MM.1S (cell line): ENCODE results near the gene PNPLA5.

Experiments
- DNase-seq: peaks from one replicate; pipeline ENCODE4 v3.0.0-alpha.2; 2015
- H2AFZ ChIP-seq: fragments of 300-600 bp; sonication (generic); 2 replicates; pipeline ENCODE4 v1.6.0; 2016; ENCODE audit warnings: antibody characterized with exemption, low read length
- H3F3A ChIP-seq: fragments of 300-600 bp; sonication (generic); 2 replicates; pipeline ENCODE4 v1.6.1; 2016; ENCODE audit warnings: mild to moderate bottlenecking, antibody characterized with exemption, low read length, moderate library complexity, mixed read lengths; ENCODE audit not compliant: insufficient read depth
- H3K27ac ChIP-seq: fragments of 300-600 bp; sonication (generic); 2 replicates; pipeline ENCODE4 v1.5.1; 2016; ENCODE audit warnings: mild to moderate bottlenecking, low read length
- H3K27me3 ChIP-seq: fragments of 300-600 bp; sonication (generic); replicated peaks from 2 replicates; pipeline ENCODE4 v1.6.0; 2016; ENCODE audit warnings: low read length; ENCODE audit not compliant: insufficient read depth
- H3K36me3 ChIP-seq: fragments of 300-600 bp; sonication (generic); replicated peaks from 2 replicates; pipeline ENCODE4 v1.6.1; 2016; ENCODE audit warnings: mild to moderate bottlenecking, low read length, mixed read lengths; ENCODE audit not compliant: insufficient read depth
- H3K4me1 ChIP-seq: fragments of 300-600 bp; sonication (generic); 2 replicates; pipeline ENCODE4 v1.6.1; 2016; ENCODE audit warnings: low read length, mixed read lengths
- H3K4me2 ChIP-seq: fragments of 300-600 bp; sonication (generic); 2 replicates; pipeline ENCODE4 v1.6.0; 2016; ENCODE audit warnings: low read depth, low read length
- H3K4me3 ChIP-seq: fragments of 300-600 bp; sonication (generic); 2 replicates; pipeline ENCODE4 v1.5.1; 2016; ENCODE audit warnings: low read length, mixed read lengths
- H3K79me2 ChIP-seq: fragments of 300-600 bp; sonication (generic); 2 replicates; pipeline ENCODE4 v1.6.1; 2016; ENCODE audit warnings: mixed run types, low read length, mixed read lengths
- H3K9ac ChIP-seq: fragments of 300-600 bp; sonication (generic); 2 replicates; pipeline ENCODE4 v1.6.1; 2016; ENCODE audit warnings: low read length, mixed read lengths
- H3K9me2 ChIP-seq: fragments of 300-600 bp; sonication (generic); replicated peaks from 2 replicates; pipeline ENCODE4 v1.6.1; 2016; ENCODE audit warnings: mild to moderate bottlenecking, low read length, mixed read lengths; ENCODE audit not compliant: insufficient read depth
- H3K9me3 ChIP-seq: fragments of 300-600 bp; sonication (generic); replicated peaks from 2 replicates; pipeline ENCODE4 v1.6.1; 2016; ENCODE audit warnings: mild to moderate bottlenecking, low read length, mixed read lengths; ENCODE audit not compliant: insufficient read depth
- H4K20me1 ChIP-seq: fragments of 300-600 bp; sonication (generic); 2 replicates; pipeline ENCODE4 v1.6.1; 2016; ENCODE audit warnings: mild to moderate bottlenecking, low read length, moderate library complexity, mixed read lengths; ENCODE audit not compliant: insufficient read depth
- EZH2 ChIP-seq: fragments of 300-600 bp; sonication (generic); optimal IDR thresholded peaks from 2 replicates; pipeline ENCODE3; 2017; ENCODE audit warnings: low read depth, mild to moderate bottlenecking, antibody characterized with exemption, low read length, mixed read lengths
- EZH2phosphoT487 ChIP-seq: fragments of 300-600 bp; sonication (generic); IDR thresholded peaks from 2 replicates; pipeline ENCODE4 v1.6.1; 2018; ENCODE audit warnings: antibody characterized with exemption, low read length
- TF ChIP-seq, protein P1 (sequence below): fragments of 300-600 bp; sonication (generic); IDR thresholded peaks from 2 replicates; pipeline ENCODE4 v1.5.1; 2016; ENCODE audit warnings: antibody characterized with exemption, low read length, mixed read lengths

Gene PNPLA5

DNA sequence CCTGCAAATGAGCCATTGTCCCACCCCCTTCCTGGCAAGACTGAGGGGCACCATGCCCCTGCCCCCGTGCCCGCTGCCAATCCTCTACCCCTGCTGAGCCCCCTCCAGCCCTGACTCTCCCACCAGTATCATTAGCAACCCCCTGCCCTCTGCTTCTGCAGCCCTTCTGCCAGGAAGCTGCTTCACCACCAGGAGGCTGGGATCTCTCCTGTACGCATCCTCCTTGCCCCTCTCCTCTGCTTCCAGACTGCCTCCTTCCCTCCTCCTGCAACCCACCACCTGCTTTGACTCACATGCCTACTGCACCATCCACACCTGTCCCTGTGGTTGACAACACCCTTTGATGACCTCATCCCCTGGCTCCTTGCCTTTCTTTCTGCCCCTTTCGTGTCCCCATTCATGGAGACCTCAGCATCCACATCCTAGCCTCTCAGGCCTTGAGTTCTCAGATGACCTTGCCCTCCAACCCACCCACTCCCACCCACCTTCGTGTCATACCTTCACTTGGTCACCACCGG, 18.4 kb upstream of the PNPLA5 start:
- TF ChIP-seq, protein P1, sequence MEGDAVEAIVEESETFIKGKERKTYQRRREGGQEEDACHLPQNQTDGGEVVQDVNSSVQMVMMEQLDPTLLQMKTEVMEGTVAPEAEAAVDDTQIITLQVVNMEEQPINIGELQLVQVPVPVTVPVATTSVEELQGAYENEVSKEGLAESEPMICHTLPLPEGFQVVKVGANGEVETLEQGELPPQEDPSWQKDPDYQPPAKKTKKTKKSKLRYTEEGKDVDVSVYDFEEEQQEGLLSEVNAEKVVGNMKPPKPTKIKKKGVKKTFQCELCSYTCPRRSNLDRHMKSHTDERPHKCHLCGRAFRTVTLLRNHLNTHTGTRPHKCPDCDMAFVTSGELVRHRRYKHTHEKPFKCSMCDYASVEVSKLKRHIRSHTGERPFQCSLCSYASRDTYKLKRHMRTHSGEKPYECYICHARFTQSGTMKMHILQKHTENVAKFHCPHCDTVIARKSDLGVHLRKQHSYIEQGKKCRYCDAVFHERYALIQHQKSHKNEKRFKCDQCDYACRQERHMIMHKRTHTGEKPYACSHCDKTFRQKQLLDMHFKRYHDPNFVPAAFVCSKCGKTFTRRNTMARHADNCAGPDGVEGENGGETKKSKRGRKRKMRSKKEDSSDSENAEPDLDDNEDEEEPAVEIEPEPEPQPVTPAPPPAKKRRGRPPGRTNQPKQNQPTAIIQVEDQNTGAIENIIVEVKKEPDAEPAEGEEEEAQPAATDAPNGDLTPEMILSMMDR, result no peak
- no peak for TF ChIP-seq EZH2
- TF ChIP-seq EZH2phosphoT487, result no peak
- Histone ChIP-seq H3K9me3 (no peaks in the 10 kb centered on the region), H3K36me3 (no peaks in the 10 kb centered on the region), H3K9me2 (no peaks in the 10 kb centered on the region), H3K79me2 (no peaks in the 10 kb centered on the region), H3K27ac (no peak overlapping the region), H3K4me1 (no peaks in the 10 kb centered on the region), H3K27me3 (peaks cover 66% of the 10 kb centered on the region), H3K4me2 (no peak overlapping the region), H4K20me1 (peaks cover 3% of the 10 kb centered on the region; the same call in 1 of the 2 replicates), H3F3A (no peaks in the 10 kb centered on the region), H3K4me3 (no peak overlapping the region), H2AFZ (no peak overlapping the region), H3K9ac (no peak overlapping the region)
- no peak for DNase-seq

GRCh38 chr22:43909708-43910107, 17.9 kb upstream of the PNPLA5 start:
- no peaks in the 10 kb centered on the region for H3K4me1 ChIP-seq
- no peaks in the 10 kb centered on the region for H3K9me2 ChIP-seq
- no peak overlapping the region for H3K27ac ChIP-seq
- no peaks in the 10 kb centered on the region for H3K9me3 ChIP-seq
- TF ChIP-seq, protein P1, result no peak
- TF ChIP-seq EZH2 (no peak), EZH2phosphoT487 (no peak)
- no peak overlapping the region for H3K4me2 ChIP-seq
- no peak overlapping the region for H2AFZ ChIP-seq
- H3K4me3 ChIP-seq, result no peak overlapping the region
- peaks cover 3% of the 10 kb centered on the region; the same call in 1 of the 2 replicates for H4K20me1 ChIP-seq
- DNase-seq, result no peak
- no peaks in the 10 kb centered on the region for H3K79me2 ChIP-seq
- no peaks in the 10 kb centered on the region for H3F3A ChIP-seq
- H3K9ac ChIP-seq, result no peak overlapping the region
- no peaks in the 10 kb centered on the region for H3K36me3 ChIP-seq
- H3K27me3 ChIP-seq, result peaks cover 66% of the 10 kb centered on the region

DNA sequence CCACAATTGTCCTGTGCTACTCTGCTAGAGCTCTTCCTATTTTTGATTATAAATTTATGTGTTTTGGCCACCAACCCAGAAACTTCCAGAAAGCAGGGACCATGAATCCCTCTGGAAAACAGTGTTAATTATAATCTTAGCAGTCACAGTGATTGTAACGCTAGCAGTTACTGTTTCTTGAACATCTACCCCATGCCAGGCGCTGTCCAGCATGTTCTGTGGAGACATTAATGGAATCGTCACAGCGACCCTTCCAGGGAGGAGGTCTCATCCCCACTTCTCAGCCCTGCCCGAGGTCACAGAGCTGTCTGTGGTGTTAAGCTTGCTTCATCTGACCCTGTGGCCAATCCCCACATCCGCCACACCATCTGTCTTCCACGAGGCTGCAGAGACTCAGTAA, 13.9 kb upstream of the PNPLA5 start:
- Histone ChIP-seq H3K4me3 (no peak overlapping the region), H4K20me1 (no peaks in the 10 kb centered on the region), H3K36me3 (no peaks in the 10 kb centered on the region), H3K9ac (no peak overlapping the region), H3K4me1 (no peaks in the 10 kb centered on the region), H3K27me3 (peaks cover 64% of the 10 kb centered on the region), H3K9me3 (no peaks in the 10 kb centered on the region), H3K27ac (no peak overlapping the region), H3F3A (no peaks in the 10 kb centered on the region), H3K9me2 (no peaks in the 10 kb centered on the region), H3K79me2 (no peaks in the 10 kb centered on the region), H2AFZ (no peak overlapping the region), H3K4me2 (no peak overlapping the region)
- TF ChIP-seq EZH2phosphoT487 (no peak), EZH2 (no peak)
- TF ChIP-seq, protein P1, result no peak
- no peak for DNase-seq
